Astrocyte (in vitro differentiated cells and primary cell): ENCODE measurements around the gene CLDN4.

Source experiments
- CTCF ChIP-seq: IDR thresholded peaks from 2 replicates; pipeline ENCODE4 v1.5.1; 2011; ENCODE audit warnings: low read depth, mild to moderate bottlenecking, inconsistent platforms, low read length, moderate library complexity; ENCODE audit not compliant: insufficient read depth
- EZH2 ChIP-seq: IDR thresholded peaks from 2 replicates; pipeline ENCODE4 v1.6.1; 2012; ENCODE audit warnings: mild to moderate bottlenecking, low read length, inconsistent platforms; ENCODE audit not compliant: insufficient read depth

DNA sequence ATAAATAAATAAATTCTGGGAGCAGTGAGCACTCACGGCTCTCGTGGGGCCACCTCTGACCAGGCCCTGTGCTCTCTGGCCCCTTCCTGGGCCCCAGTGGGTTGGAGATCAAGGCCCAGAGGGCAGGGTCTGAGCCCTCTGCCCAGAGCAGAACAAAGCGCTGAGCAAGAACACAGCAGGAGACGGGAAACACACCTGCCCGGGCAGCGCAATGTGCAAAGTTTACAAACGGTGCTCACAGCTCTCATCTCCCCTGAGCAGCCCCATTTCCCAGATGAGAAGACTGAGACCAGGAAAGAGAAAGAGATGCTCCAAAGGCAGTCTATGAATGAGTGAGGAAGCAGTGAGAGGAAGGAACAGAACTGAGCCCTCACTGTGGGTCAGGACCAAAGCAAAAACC, 8.5 kb downstream of the CLDN4 start:
- TF ChIP-seq CTCF (no peak), EZH2 (no peak)
